H1 (cell line): Measurements from ENCODE around the gene PKIB. TPM values are rescaled to one million over a fixed set of nuclear protein-coding genes. Genes with fewer than 3 reads are reported as not detected.

Source experiments
- CTCF ChIA-PET: fragments of 300-600 bp; sonication (Branson Sonifier 250); formaldehyde crosslinking; loops from one replicate; lab custom pipeline; 2021; ENCODE audit not compliant: partially characterized antibody; lab: Charles Lee
- POLR2A ChIA-PET: fragments of 300-600 bp; sonication (Branson Sonifier 250); formaldehyde crosslinking; loops from one replicate; lab custom pipeline; 2021; ENCODE audit warnings: inconsistent platforms; ENCODE audit not compliant: partially characterized antibody; lab: Charles Lee
- DNase-seq, 2 experiments: peaks; one replicate each; pipeline versions ENCODE4 v3.0.0 to v3.0.0-alpha.2; 2010 to 2022; ENCODE audit warnings: low spot score in 2 of 2, low read depth in 1 of 2, mixed read lengths in 1 of 2
- FAIRE-seq: peaks from 2 replicates; lab custom pipeline; 2011; peaks lifted over from hg19 to GRCh38; lab: Jason Lieb, UNC
- H2AFZ ChIP-seq: 2 replicates; pipeline ENCODE4 v1.8.1; 2012; ENCODE audit warnings: low read length, inconsistent platforms
- H2AK5ac ChIP-seq: 2 replicates; pipeline ENCODE4 v1.6.1; 2013; ENCODE audit warnings: low read depth, low read length
- H2BK120ac ChIP-seq: replicated peaks from 2 replicates; pipeline ENCODE3; 2013; ENCODE audit warnings: low read depth, low read length, inconsistent platforms
- H2BK12ac ChIP-seq: 2 replicates; pipeline ENCODE4 v1.6.1; 2013; ENCODE audit warnings: low read depth, low read length
- H2BK15ac ChIP-seq: 2 replicates; pipeline ENCODE4 v1.6.1; 2013; ENCODE audit warnings: low read length
- H2BK20ac ChIP-seq: 2 replicates; pipeline ENCODE4 v1.6.1; 2013; ENCODE audit warnings: low read length
- H2BK5ac ChIP-seq: 2 replicates; pipeline ENCODE4 v1.6.1; 2013; ENCODE audit warnings: low read depth, low read length
- H3K14ac ChIP-seq: 2 replicates; pipeline ENCODE4 v1.6.1; 2013; ENCODE audit warnings: inconsistent platforms; ENCODE audit not compliant: insufficient read length
- H3K18ac ChIP-seq: 2 replicates; pipeline ENCODE4 v1.6.1; 2013; ENCODE audit warnings: low read length; ENCODE audit errors: extremely low read depth
- H3K23ac ChIP-seq: 2 replicates; pipeline ENCODE4 v1.6.1; 2013; ENCODE audit warnings: inconsistent platforms; ENCODE audit not compliant: insufficient read length
- H3K23me2 ChIP-seq: 2 replicates; pipeline ENCODE4 v1.6.1; 2013; ENCODE audit warnings: low read depth, low read length
- H3K27ac ChIP-seq: 2 replicates; pipeline ENCODE4 v1.6.1; 2011; ENCODE audit warnings: low read depth, low read length, inconsistent platforms
- H3K27me3 ChIP-seq, 4 experiments: replicated peaks in 1 of 4; 1 replicate in 1 of 4; 2 replicates in 3 of 4; pipeline versions ENCODE4 v1.6.1 to v1.8.1; 2011 to 2013; ENCODE audit warnings: low read length in 3 of 4, mild to moderate bottlenecking in 3 of 4, inconsistent platforms in 2 of 4, mixed read lengths in 2 of 4, moderate library complexity in 1 of 4; ENCODE audit not compliant: control insufficient read depth in 3 of 4, insufficient read depth in 3 of 4; ENCODE audit errors: extremely low read depth in 1 of 4
- H3K36me3 ChIP-seq, 4 experiments: 2 replicates each; pipeline versions ENCODE4 v1.6.1 to v1.8.1; 2011 to 2013; ENCODE audit warnings: mild to moderate bottlenecking in 4 of 4, low read length in 3 of 4, moderate library complexity in 2 of 4, control low read depth in 1 of 4, inconsistent platforms in 1 of 4; ENCODE audit not compliant: insufficient read depth in 4 of 4, control insufficient read depth in 2 of 4
- H3K4ac ChIP-seq: replicated peaks from 2 replicates; pipeline ENCODE3; 2013; ENCODE audit warnings: low read length, low read depth, mixed read lengths, inconsistent platforms; ENCODE audit not compliant: insufficient read length
- H3K4me1 ChIP-seq, 4 experiments: replicated peaks in 1 of 4; 1 replicate in 1 of 4; 2 replicates in 3 of 4; pipeline versions ENCODE4 v1.6.1 to v1.8.1; 2011 to 2013; ENCODE audit warnings: low read length in 3 of 4, inconsistent platforms in 2 of 4, mixed read lengths in 1 of 4; ENCODE audit not compliant: insufficient read depth in 4 of 4, control insufficient read depth in 3 of 4
- H3K4me2 ChIP-seq, 2 experiments: 2 replicates each; pipeline versions ENCODE4 v1.6.1 to v1.8.1; 2011 to 2013; ENCODE audit warnings: low read depth in 2 of 2, low read length in 2 of 2, control low read depth in 1 of 2, inconsistent platforms in 1 of 2, mild to moderate bottlenecking in 1 of 2; ENCODE audit not compliant: insufficient read depth in 1 of 2
- H3K4me3 ChIP-seq, 4 experiments: fragments of 200-600, 300-600 bp in 1 of 4; sonication (generic), shearing (Covaris generic), sonication (Bioruptor Twin) in 1 of 4; 2 replicates each; pipeline versions ENCODE4 v1.5.1 to v1.8.1; 2011 to 2016; ENCODE audit warnings: low read length in 4 of 4, low read depth in 3 of 4, control low read depth in 2 of 4, inconsistent platforms in 2 of 4, mild to moderate bottlenecking in 2 of 4, mixed read lengths in 1 of 4, moderate library complexity in 1 of 4; ENCODE audit not compliant: insufficient read depth in 2 of 4; ENCODE audit errors: extremely low read depth in 1 of 4
- H3K56ac ChIP-seq: replicated peaks from 2 replicates; pipeline ENCODE3; 2013; ENCODE audit warnings: low read depth, mild to moderate bottlenecking, mixed read lengths, low read length, inconsistent platforms; ENCODE audit not compliant: insufficient read length
- H3K79me1 ChIP-seq: 2 replicates; pipeline ENCODE4 v1.6.1; 2013; ENCODE audit warnings: low read depth, low read length, control low read depth
- H3K79me2 ChIP-seq, 2 experiments: 2 replicates each; pipeline versions ENCODE4 v1.6.1 to v1.8.1; 2012 to 2013; ENCODE audit warnings: low read length in 2 of 2, mild to moderate bottlenecking in 2 of 2, inconsistent platforms in 1 of 2; ENCODE audit not compliant: insufficient read depth in 2 of 2, control insufficient read depth in 1 of 2
- H3K9ac ChIP-seq, 4 experiments: replicated peaks in 1 of 4; 1 replicate in 1 of 4; 2 replicates in 3 of 4; pipeline versions ENCODE4 v1.6.1 to v1.8.1; 2011 to 2013; ENCODE audit warnings: low read depth in 3 of 4, low read length in 3 of 4, control low read depth in 2 of 4, mild to moderate bottlenecking in 2 of 4, moderate library complexity in 2 of 4, inconsistent platforms in 1 of 4; ENCODE audit errors: extremely low read depth in 1 of 4
- H3K9me3 ChIP-seq, 2 experiments: 2 replicates each; pipeline versions ENCODE4 v1.6.1 to v1.8.1; 2012 to 2013; ENCODE audit warnings: mild to moderate bottlenecking in 2 of 2, moderate library complexity in 2 of 2, control low read depth in 1 of 2, inconsistent platforms in 1 of 2, low read depth in 1 of 2, low read length in 1 of 2, mixed read lengths in 1 of 2; ENCODE audit not compliant: insufficient read depth in 2 of 2
- H4K20me1 ChIP-seq, 2 experiments: replicated peaks in 1 of 2; 2 replicates each; pipeline versions ENCODE3 to v1.8.1; 2011 to 2013; ENCODE audit warnings: inconsistent platforms in 2 of 2, low read length in 2 of 2, mild to moderate bottlenecking in 1 of 2; ENCODE audit not compliant: insufficient read depth in 2 of 2, control insufficient read depth in 1 of 2
- H4K5ac ChIP-seq: 2 replicates; pipeline ENCODE4 v1.6.1; 2013; ENCODE audit warnings: low read length, low read depth, mixed read lengths, inconsistent platforms; ENCODE audit not compliant: insufficient read length
- H4K8ac ChIP-seq: 2 replicates; pipeline ENCODE4 v1.8.0; 2013; ENCODE audit warnings: mild to moderate bottlenecking, moderate library complexity, low read length, inconsistent platforms; ENCODE audit not compliant: insufficient read depth; ENCODE audit errors: extremely low read depth
- H4K91ac ChIP-seq: replicated peaks from 2 replicates; pipeline ENCODE3; 2013; ENCODE audit warnings: low read length, mixed read lengths, inconsistent platforms; ENCODE audit not compliant: insufficient read length
- CBX8 ChIP-seq: fragments of 300-800, 300-1000 bp; sonication (generic); IDR thresholded peaks from 2 replicates; pipeline ENCODE4 v1.7.1; 2016; ENCODE audit warnings: low read depth, low read length, borderline replicate concordance
- FOSL1 ChIP-seq: IDR thresholded peaks from 2 replicates; pipeline ENCODE4 v1.6.1; 2011; ENCODE audit warnings: mild to moderate bottlenecking, low read depth, low read length, moderate library complexity; ENCODE audit not compliant: insufficient read depth
- JUN ChIP-seq: IDR thresholded peaks from 2 replicates; pipeline ENCODE4 v1.6.1; 2011; ENCODE audit warnings: low read depth, mild to moderate bottlenecking, improper control_type of control experiment, low read length
- PHF8 ChIP-seq: fragments of 200-600 bp; sonication (generic); conservative IDR thresholded peaks from 2 replicates; pipeline ENCODE4 v1.7.1; 2012; ENCODE audit warnings: low read depth, mild to moderate bottlenecking, inconsistent platforms, low read length, moderate library complexity
- RNF2 ChIP-seq: fragments of 200-900, 300-1000 bp; sonication (generic); IDR thresholded peaks from 2 replicates; pipeline ENCODE4 v1.7.1; 2016; ENCODE audit warnings: borderline replicate concordance, low read depth, mild to moderate bottlenecking, antibody characterized with exemption, low read length; ENCODE audit not compliant: poor library complexity, severe bottlenecking; ENCODE audit errors: missing control alignments
- SIN3A ChIP-seq, 2 experiments: IDR thresholded peaks in 1 of 2; conservative IDR thresholded peaks in 1 of 2; 2 replicates each; pipeline ENCODE4 v1.6.1; 2011 to 2012; ENCODE audit warnings: low read length in 2 of 2, improper control_type of control experiment in 1 of 2, low read depth in 1 of 2, mild to moderate bottlenecking in 1 of 2
- SIRT6 ChIP-seq: IDR thresholded peaks from one replicate; pipeline ENCODE4 v1.7.1; 2012; ENCODE audit warnings: low read length, inconsistent platforms
- SRF ChIP-seq: IDR thresholded peaks from 2 replicates; pipeline ENCODE4 v1.6.1; 2011; ENCODE audit warnings: mild to moderate bottlenecking, low read depth, low read length, moderate library complexity
- TBP ChIP-seq: IDR thresholded peaks from 2 replicates; pipeline ENCODE4 v1.6.1; 2011; ENCODE audit warnings: low read depth, low read length, improper control_type of control experiment
- WGBS, 2 experiments: shearing (Covaris generic) in 1 of 2; methylation state at CpG; one replicate each; pipeline versions ENCODE4 v1.1.6 to v1.1.7; 2013 to 2015; ENCODE audit warnings: low lambda C conversion rate in 2 of 2, mixed read lengths in 2 of 2, inconsistent platforms in 1 of 2, low coverage in 1 of 2, missing lambda C conversion rate in 1 of 2; ENCODE audit not compliant: insufficient replicate concordance in 2 of 2, insufficient coverage in 1 of 2, insufficient read length in 1 of 2; ENCODE audit errors: extremely low coverage in 1 of 2, missing lambda C conversion rate in 1 of 2; 5-methylcytosine and 5-hydroxymethylcytosine counted together
- polyA plus RNA-seq, 7 experiments: library from polyadenylated mRNA; depleted of rRNA in 3 of 7; stranded (reverse) in 5 of 7; unstranded in 2 of 7; fragments of >200 nt in 5 of 7; fragments of 200-250 nt in 2 of 7; gene quantifications; 1 replicate in 5 of 7; 2 replicates in 1 of 7; 4 replicates in 1 of 7; pipeline versions ENCODE4 v1.2.1 to v1.2.3, GENCODE V29; 2011 to 2013; ENCODE audit warnings: missing spikeins in 2 of 7, mixed read lengths in 2 of 7
- total RNA-seq: library from RNA; stranded (reverse); fragmentation: NEBNext Ultra II Directional; extraction: Animal tissue kit (Norgen Biotek cat#: 25700); gene quantifications from 2 replicates; pipeline ENCODE4 v1.2.1, GENCODE V29; 2021
- TF ChIP-seq, protein P1 (sequence below): IDR thresholded peaks from 2 replicates; pipeline ENCODE4 v1.6.1; 2012; ENCODE audit warnings: inconsistent platforms
- TF ChIP-seq, protein P2 (sequence below): IDR thresholded peaks from 2 replicates; pipeline ENCODE4 v1.6.1; 2011; ENCODE audit warnings: low read depth, mild to moderate bottlenecking, low read length; ENCODE audit not compliant: insufficient read depth

PKIB gene
- total and polyA plus RNA-seq, 2 of the 8 experiments (the other 6 are each of a cell fraction or from before 2014, with no cell fraction given): 13.5 to 73.3 TPM

DNA sequence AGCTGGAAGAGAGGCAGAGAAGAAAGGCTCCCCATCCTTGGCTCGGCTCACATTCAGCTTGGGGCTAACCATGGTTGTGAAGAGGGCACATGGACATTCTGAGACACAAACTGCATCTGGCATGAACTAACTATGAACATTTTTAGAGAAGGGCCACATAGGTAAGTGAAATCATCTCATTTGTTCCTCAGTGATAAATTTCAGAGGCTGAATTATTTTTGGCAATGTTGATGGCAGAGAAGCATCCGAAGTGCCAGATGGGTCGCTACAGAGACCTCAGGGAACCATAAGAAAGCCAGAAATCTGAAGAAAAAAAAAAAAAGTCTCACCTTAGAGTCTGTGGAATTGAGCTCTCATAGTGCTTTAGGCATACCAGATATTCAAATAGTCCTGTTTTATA, 120.1 kb downstream of the PKIB start:
- no peak overlapping the region for H2AFZ ChIP-seq
- H3K36me3 ChIP-seq: peaks cover 0 to 2% (median 0%) of the 10 kb centered on the region in 4 experiments; a peak in 1 of 8 replicates
- DNase-seq (no peak), FAIRE-seq (no peak)
- no peak overlapping the region for H3K18ac ChIP-seq
- no peak overlapping the region for H3K4me2 ChIP-seq
- no peak overlapping the region for H3K4ac ChIP-seq
- no peak overlapping the region for H4K5ac ChIP-seq
- POLR2A ChIA-PET: interaction anchor here (1.8 kb wide), 1 partner anchor 109 kb away, joined by 5 read pairs; no protein-coding TSS in a partner anchor
- H3K4me1 ChIP-seq: peaks cover 3 to 9% (median 5%) of the 10 kb centered on the region in 4 experiments; a peak in 5 of 7 replicates
- no peaks in the 10 kb centered on the region for H3K9me3 ChIP-seq
- H2BK12ac ChIP-seq: no peak overlapping the region
- no peak overlapping the region for H4K8ac ChIP-seq
- no peaks in the 10 kb centered on the region for H3K79me1 ChIP-seq
- H3K4me3 ChIP-seq: no peak overlapping the region
- H3K14ac ChIP-seq: no peak overlapping the region
- H3K27me3 ChIP-seq: no peaks in the 10 kb centered on the region
- H3K56ac ChIP-seq: no peak overlapping the region
- no peaks in the 10 kb centered on the region; the same call in 1 of the 2 replicates for H3K23me2 ChIP-seq
- H4K20me1 ChIP-seq: no peaks in the 10 kb centered on the region
- no peak overlapping the region for H3K27ac ChIP-seq
- H2AK5ac ChIP-seq: no peak overlapping the region
- no peak overlapping the region for H2BK15ac ChIP-seq
- no peak overlapping the region for H3K9ac ChIP-seq
- H3K23ac ChIP-seq: no peak overlapping the region
- 83% methylated on average over 3 of the region's 3 CpGs; no CpG with 5 or more reads in 1 of the 2 experiments for WGBS, 2 experiments
- no peak overlapping the region for H2BK20ac ChIP-seq
- CTCF ChIA-PET: interaction anchor here (0.6 to 9.4 kb wide), 23 partner anchors 10 to 256 kb away, joined by 3 to 179 read pairs (median 5); partner anchors contain the start of genes FABP7 and SMPDL3A
- no peak for TF ChIP-seq SIN3A (conservative IDR thresholded peaks at IDR 0.05 in 1 of 2, IDR thresholded peaks at IDR 0.05 in 1 of 2; ENCODE audit: low read depth in 1 of 2, low read length in 2 of 2)
- TF ChIP-seq PHF8: no peak
- TF ChIP-seq CBX8: no peak
- no peak for TF ChIP-seq TBP
- no peak for TF ChIP-seq RNF2
- no peak for TF ChIP-seq FOSL1
- TF ChIP-seq, protein P1, sequence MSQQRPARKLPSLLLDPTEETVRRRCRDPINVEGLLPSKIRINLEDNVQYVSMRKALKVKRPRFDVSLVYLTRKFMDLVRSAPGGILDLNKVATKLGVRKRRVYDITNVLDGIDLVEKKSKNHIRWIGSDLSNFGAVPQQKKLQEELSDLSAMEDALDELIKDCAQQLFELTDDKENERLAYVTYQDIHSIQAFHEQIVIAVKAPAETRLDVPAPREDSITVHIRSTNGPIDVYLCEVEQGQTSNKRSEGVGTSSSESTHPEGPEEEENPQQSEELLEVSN: no peak
- no peak for TF ChIP-seq SIRT6
- no peak for TF ChIP-seq JUN
- TF ChIP-seq, protein P2, sequence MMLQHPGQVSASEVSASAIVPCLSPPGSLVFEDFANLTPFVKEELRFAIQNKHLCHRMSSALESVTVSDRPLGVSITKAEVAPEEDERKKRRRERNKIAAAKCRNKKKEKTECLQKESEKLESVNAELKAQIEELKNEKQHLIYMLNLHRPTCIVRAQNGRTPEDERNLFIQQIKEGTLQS: no peak
- TF ChIP-seq SRF: no peak
- H2BK5ac ChIP-seq: no peak overlapping the region
- H3K79me2 ChIP-seq: no peaks in the 10 kb centered on the region
- H2BK120ac ChIP-seq: no peak overlapping the region
- no peak overlapping the region for H4K91ac ChIP-seq
